Mesothelial cell of epicardium (in vitro differentiated cells): ENCODE results near the gene MOK. TPM values are rescaled to one million over a fixed set of nuclear protein-coding genes. Genes with fewer than 3 reads are reported as not detected.
A peak's percentile ranks its signal among the peaks of the same experiment; 100 is the strongest.

ENCODE experiments used
- DNase-seq, 2 experiments: peaks; one replicate each; pipeline ENCODE4 v3.0.0; 2021; ENCODE audit warnings: low spot score in 2 of 2; ENCODE audit not compliant: unreplicated experiment in 2 of 2
- H3K27ac Mint-ChIP-seq: 2 replicates; pipeline ENCODE4 v1.8.0; 2021; ENCODE audit warnings: mixed read lengths
- H3K27me3 Mint-ChIP-seq: 2 replicates; pipeline ENCODE4 v1.8.0; 2021; ENCODE audit warnings: low read depth, mixed read lengths
- H3K36me3 Mint-ChIP-seq: 2 replicates; pipeline ENCODE4 v1.8.0; 2021; ENCODE audit warnings: mixed read lengths
- H3K4me1 Mint-ChIP-seq: 2 replicates; pipeline ENCODE4 v1.8.0; 2021; ENCODE audit warnings: mixed read lengths
- H3K4me3 Mint-ChIP-seq: 2 replicates; pipeline ENCODE4 v1.8.0; 2021; ENCODE audit warnings: mild to moderate bottlenecking, moderate library complexity, mixed read lengths
- H3K9me3 Mint-ChIP-seq: 2 replicates; pipeline ENCODE4 v1.8.0; 2021; ENCODE audit warnings: mixed read lengths
- CTCF ChIP-seq: fragments of 200-600 bp; sonication (generic); IDR thresholded peaks from one replicate; pipeline ENCODE4 v1.5.0; 2021; ENCODE audit warnings: antibody characterized with exemption; ENCODE audit not compliant: unreplicated experiment
- total RNA-seq: library from RNA; stranded (reverse); gene quantifications from 3 replicates; pipeline ENCODE4 v1.2.1, GENCODE V29; 2021

Gene MOK
- total RNA-seq, 1 donor from 2014 or later: 34.9 TPM

- H3K36me3 Mint-ChIP-seq: no peaks in the 10 kb centered on the region
- H3K9me3 Mint-ChIP-seq: no peaks in the 10 kb centered on the region
- no peak overlapping the region for H3K4me3 Mint-ChIP-seq
- peaks cover 51% of the 10 kb centered on the region for H3K4me1 Mint-ChIP-seq
- H3K27ac Mint-ChIP-seq: peak overlapping the region; percentile 31
- no peaks in the 10 kb centered on the region for H3K27me3 Mint-ChIP-seq
- TF ChIP-seq CTCF: no peak
- no peak for DNase-seq
Measured at GRCh38 chr14:102185360-102185759, 119.6 kb downstream of the MOK start.

- no peak for DNase-seq
- H3K36me3 Mint-ChIP-seq: no peaks in the 10 kb centered on the region
- H3K27me3 Mint-ChIP-seq: no peaks in the 10 kb centered on the region
- no peak overlapping the region for H3K27ac Mint-ChIP-seq
- peaks cover 52% of the 10 kb centered on the region for H3K4me1 Mint-ChIP-seq
- TF ChIP-seq CTCF: no peak
- H3K9me3 Mint-ChIP-seq: no peaks in the 10 kb centered on the region
- H3K4me3 Mint-ChIP-seq: no peak overlapping the region
Measured at GRCh38 chr14:102184316-102185035, 120.5 kb downstream of the MOK start.

GRCh38 chr14:102183886-102184285 lies 121.1 kb downstream of the MOK start:
- H3K4me3 Mint-ChIP-seq: no peak overlapping the region
- H3K27me3 Mint-ChIP-seq: no peaks in the 10 kb centered on the region
- H3K4me1 Mint-ChIP-seq: peaks cover 52% of the 10 kb centered on the region
- no peak for DNase-seq
- no peaks in the 10 kb centered on the region for H3K36me3 Mint-ChIP-seq
- no peak for TF ChIP-seq CTCF
- no peaks in the 10 kb centered on the region for H3K9me3 Mint-ChIP-seq
- no peak overlapping the region for H3K27ac Mint-ChIP-seq

- no peaks in the 10 kb centered on the region for H3K9me3 Mint-ChIP-seq
- no peak for TF ChIP-seq CTCF
- peaks cover 59% of the 10 kb centered on the region for H3K4me1 Mint-ChIP-seq
- no peaks in the 10 kb centered on the region for H3K36me3 Mint-ChIP-seq
- H3K27ac Mint-ChIP-seq: peak overlapping the region; percentile 54
- no peak overlapping the region for H3K4me3 Mint-ChIP-seq
- no peak for DNase-seq
- H3K27me3 Mint-ChIP-seq: no peaks in the 10 kb centered on the region
Measured at GRCh38 chr14:102182936-102183619, 121.9 kb downstream of the MOK start.

- DNase-seq: no peak
- no peak overlapping the region for H3K27ac Mint-ChIP-seq
Measured at GRCh38 chr14:102182190-102182589, 122.8 kb downstream of the MOK start.

More at GRCh38 chr14:102182190-102182589, 122.8 kb downstream of the MOK start:
- no peak for TF ChIP-seq CTCF
- no peaks in the 10 kb centered on the region for H3K27me3 Mint-ChIP-seq
- no peaks in the 10 kb centered on the region for H3K36me3 Mint-ChIP-seq
- no peak overlapping the region for H3K4me3 Mint-ChIP-seq
- no peaks in the 10 kb centered on the region for H3K9me3 Mint-ChIP-seq
- peaks cover 59% of the 10 kb centered on the region for H3K4me1 Mint-ChIP-seq
